HG03095 (cell line): Measurements from ENCODE around the gene C1GALT1.
A peak's percentile ranks its signal among the peaks of the same experiment; 100 is the strongest.
"Not testable (repeated sequence)": the region's sequence is repeated elsewhere in the genome, so short reads cannot be mapped to it uniquely, and the experiment has no call there.

Experiments used
- ATAC-seq: cut with Tn5 transposase; IDR thresholded peaks from one replicate; pipeline ENCODE4 v1.9.1; 2021; ENCODE audit warnings: moderate library complexity; ENCODE audit not compliant: unreplicated experiment

Gene C1GALT1

GRCh38 chr7:7231865-7232264 lies 49.5 kb downstream of the C1GALT1 start:
- no peak for ATAC-seq

- ATAC-seq, result no peak
Observed at GRCh38 chr7:7235347-7235746, 53.0 kb downstream of the C1GALT1 start.

GRCh38 chr7:7236041-7236440 lies 53.7 kb downstream of the C1GALT1 start:
- no peak for ATAC-seq

- no peak for ATAC-seq
Observed at GRCh38 chr7:7237201-7237977, 55.0 kb downstream of the C1GALT1 start.

- no peak for ATAC-seq
Observed at GRCh38 chr7:7237978-7238267, 55.6 kb downstream of the C1GALT1 start.

GRCh38 chr7:7239346-7239745 lies 57.0 kb downstream of the C1GALT1 start:
- ATAC-seq, result no peak

GRCh38 chr7:7242899-7243298 lies 60.6 kb downstream of the C1GALT1 start:
- no peak for ATAC-seq

- ATAC-seq, result not testable (repeated sequence)
Observed at GRCh38 chr7:7245233-7245632, 62.9 kb downstream of the C1GALT1 start.

- ATAC-seq, result no peak
Observed at GRCh38 chr7:7246223-7246622, 63.9 kb downstream of the C1GALT1 start.

- no peak for ATAC-seq
Observed at GRCh38 chr7:7247658-7248057, 65.3 kb downstream of the C1GALT1 start.

- no peak for ATAC-seq
Observed at GRCh38 chr7:7249814-7250213, 67.5 kb downstream of the C1GALT1 start.

- peak; percentile 96 for ATAC-seq
Observed at GRCh38 chr7:7251742-7252141, 69.4 kb downstream of the C1GALT1 start.

GRCh38 chr7:7254319-7254718 lies 72.0 kb downstream of the C1GALT1 start:
- no peak for ATAC-seq

GRCh38 chr7:7254908-7255307 lies 72.6 kb downstream of the C1GALT1 start:
- no peak for ATAC-seq

- no peak for ATAC-seq
Observed at GRCh38 chr7:7256731-7257274, 74.5 kb downstream of the C1GALT1 start.

- ATAC-seq, result peak; percentile 88
Observed at GRCh38 chr7:7257899-7258692, 75.8 kb downstream of the C1GALT1 start.

GRCh38 chr7:7261863-7262262 lies 79.5 kb downstream of the C1GALT1 start:
- ATAC-seq, result no peak

GRCh38 chr7:7263297-7264230 lies 81.2 kb downstream of the C1GALT1 start:
- ATAC-seq, result no peak

GRCh38 chr7:7264306-7265040 lies 82.1 kb downstream of the C1GALT1 start:
- no peak for ATAC-seq
